GM21447 (cell line): ENCODE results near the gene CNTNAP4.

Experiments used
- ATAC-seq: cut with Tn5 transposase; IDR thresholded peaks from one replicate; pipeline ENCODE4 v1.9.1; 2021; ENCODE audit not compliant: unreplicated experiment

CNTNAP4 gene

DNA sequence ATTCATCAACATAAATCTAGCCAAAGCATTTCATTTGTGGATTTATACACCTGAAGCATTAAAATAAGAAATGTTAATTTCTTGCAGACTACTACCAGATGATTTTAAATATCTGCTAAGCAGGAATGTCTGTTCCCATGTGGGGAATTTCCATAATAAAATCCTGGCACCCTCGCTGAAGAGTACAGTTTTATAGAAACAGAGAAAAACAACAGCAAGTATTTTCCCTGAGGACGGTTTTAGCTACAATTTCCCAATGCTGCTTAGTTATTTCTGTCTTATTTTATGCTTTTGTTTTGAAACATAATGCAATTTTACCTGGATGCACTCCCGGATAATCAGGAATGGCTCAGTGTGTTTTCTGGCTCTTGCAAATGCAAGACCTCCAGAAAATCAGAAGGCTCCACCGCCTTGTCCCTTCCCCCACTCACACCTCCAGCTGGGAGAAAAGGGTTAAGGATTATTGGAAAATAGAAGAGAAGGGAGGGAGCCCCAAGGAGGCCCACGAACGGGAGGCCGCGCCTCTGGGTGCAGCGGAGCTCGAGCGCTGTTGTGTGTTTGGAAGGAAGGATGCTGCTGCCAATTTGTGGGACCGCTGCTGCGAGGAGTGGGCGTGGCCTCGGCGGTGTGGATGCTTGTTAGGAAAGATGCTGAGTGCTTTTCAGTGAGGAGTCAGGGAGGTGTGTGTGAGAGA, at the start of gene CNTNAP4:
Gene CNTNAP4 (plus strand): TSS at position 657 of the 694 bp plus-strand sequence. CDS start 262 bp downstream, outside the sequence.
- no peak for ATAC-seq

GRCh38 chr16:76228546-76229146, 48.6 kb upstream of the CNTNAP4 start:
- no peak for ATAC-seq

GRCh38 chr16:76232704-76233103, 44.5 kb upstream of the CNTNAP4 start:
- ATAC-seq = no peak

DNA sequence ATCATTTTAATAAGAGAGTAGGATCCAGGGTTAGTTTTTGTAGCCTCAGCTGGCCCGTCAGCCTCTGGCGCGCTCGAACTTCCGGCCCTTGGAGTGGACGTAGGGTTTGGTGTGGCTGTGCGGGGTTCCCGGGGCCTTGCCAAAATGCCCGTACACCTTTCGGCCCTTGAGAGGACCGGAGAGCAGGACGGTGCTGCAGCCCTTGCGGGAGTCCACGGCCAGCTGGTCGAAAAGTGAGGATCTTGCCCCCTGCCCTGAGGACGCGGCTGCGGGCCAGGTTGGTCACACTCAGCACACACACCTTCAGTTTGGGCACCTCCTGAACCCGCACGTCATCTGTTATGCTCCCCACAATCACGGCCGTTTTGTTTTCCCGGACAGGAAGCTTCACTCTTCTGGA, 42.2 kb upstream of the CNTNAP4 start:
- ATAC-seq = no peak

- no peak for ATAC-seq
Observed at GRCh38 chr16:76235426-76235825, 41.8 kb upstream of the CNTNAP4 start.

DNA sequence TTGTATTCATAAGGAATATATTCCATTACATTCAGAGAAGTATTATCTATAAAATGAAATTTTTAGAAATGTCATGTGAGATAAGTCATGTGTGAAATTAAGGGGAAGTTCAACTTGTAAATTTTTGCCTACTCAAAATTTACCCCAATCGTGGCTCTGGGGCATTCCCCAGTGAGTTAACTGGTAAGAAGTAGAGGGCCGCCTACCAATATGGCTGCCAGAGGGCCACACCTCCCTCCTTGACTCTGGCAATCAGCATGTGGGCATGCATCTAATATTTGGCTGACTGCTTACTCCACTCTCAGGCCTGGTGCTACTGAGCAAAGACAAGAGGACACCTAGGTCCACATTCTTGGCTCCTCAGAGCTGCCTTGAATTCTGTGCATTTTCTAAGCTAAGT, 39.7 kb upstream of the CNTNAP4 start:
- no peak for ATAC-seq

DNA sequence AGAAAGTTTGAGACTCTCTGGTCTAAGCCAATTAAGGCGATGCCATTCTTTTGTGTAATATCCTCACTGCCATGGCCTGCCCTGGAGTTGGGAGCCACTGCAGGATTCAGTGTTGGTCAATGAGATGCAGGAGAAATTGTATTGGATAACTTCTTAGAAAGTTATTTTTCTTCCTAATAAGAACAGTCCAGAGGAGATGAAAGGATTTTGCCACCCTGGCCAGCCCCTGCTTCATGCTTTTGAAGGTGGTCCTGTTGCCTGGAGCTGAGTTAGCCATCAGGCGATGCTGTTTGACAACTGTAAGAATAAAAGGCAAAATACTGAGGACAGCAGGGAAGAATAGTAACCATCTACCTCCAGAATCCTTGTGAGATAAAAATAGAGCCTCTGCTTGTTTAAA, 35.4 kb upstream of the CNTNAP4 start:
- ATAC-seq = no peak

- ATAC-seq = no peak
Observed at GRCh38 chr16:76243620-76244019, 33.6 kb upstream of the CNTNAP4 start.

DNA sequence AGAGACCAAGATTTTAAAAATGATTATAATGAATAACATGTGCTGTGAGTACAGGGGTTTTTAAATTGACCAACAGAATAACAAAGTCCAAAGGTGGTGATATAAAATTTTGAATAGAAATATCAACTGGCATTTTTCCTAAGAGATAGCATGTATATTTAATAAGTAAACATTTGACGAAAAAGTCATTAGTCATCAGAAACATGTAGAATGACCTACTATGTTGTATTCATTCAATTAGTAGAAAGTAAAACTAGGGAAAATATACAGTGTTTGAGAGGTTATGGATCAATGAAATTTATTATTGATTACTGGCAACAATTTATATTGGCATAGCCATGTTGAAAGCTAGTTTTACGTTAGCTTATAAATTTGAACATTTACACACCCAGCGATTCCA, 30.6 kb upstream of the CNTNAP4 start:
- ATAC-seq = no peak

GRCh38 chr16:76265434-76266045, 11.7 kb upstream of the CNTNAP4 start:
- no peak for ATAC-seq

DNA sequence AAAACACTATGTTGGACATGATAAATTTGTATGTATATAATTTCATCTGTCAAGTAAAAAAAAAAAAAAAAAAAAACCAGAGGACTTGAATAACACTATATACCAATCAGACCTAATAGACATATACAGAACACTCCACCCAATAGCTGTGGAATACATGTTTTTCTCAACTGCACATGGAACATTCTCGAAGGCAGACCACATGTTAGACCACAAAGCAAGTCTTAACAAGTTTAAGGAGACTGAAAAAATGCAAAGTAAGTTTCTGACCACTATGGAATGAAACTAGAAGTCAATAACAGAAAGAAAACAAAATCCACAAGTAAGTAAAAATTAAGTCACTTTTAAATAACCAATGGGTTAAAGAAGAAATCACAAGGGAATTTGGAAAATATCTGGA, 8.4 kb upstream of the CNTNAP4 start:
- no peak for ATAC-seq

DNA sequence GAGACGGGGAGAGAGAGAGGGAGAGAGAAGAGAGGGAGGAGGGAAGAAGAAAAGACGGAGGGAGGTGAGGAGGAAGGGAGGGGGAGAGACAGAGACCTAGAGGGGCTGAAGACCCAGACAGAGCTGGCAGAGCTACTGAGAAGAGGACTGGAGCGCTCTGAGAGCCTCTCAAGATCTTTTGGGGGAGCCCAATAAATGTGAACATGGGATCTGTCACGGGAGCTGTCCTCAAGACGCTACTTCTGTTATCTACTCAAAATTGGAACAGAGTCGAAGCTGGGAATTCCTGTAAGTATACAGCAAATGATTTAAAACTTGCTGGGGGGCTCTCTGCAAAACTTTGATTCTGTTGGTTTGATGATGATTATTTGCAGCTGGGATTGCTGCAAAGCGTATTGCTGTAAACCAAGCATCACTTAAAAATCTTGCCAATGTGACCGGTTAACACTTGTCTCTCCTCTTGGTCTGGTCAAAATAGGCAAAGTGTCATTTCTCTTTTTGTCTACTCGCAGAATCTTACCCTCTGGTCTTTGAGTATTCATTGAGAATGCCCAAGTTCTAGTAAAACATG, 344 bp downstream of the CNTNAP4 start:
- no peak for ATAC-seq

DNA sequence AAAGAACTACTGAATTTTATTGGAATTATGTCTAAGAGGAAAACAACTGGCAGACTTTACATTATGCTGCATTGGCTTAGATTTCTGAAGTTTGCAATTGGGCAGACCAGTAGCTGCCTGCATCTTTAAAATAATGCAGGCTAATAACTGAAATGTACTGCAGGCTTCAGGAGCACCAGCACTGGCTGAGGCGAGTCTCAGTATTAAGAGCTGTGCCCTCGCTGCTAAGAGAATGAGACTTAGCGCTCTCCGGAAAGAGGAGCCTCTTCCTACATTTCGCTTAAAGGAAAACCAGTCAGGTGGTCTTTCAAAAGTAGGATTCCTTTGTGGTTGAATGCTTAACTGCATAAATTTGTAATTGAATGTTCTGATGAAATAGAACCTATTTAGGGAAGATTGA, 885 bp downstream of the CNTNAP4 start:
- ATAC-seq = no peak

DNA sequence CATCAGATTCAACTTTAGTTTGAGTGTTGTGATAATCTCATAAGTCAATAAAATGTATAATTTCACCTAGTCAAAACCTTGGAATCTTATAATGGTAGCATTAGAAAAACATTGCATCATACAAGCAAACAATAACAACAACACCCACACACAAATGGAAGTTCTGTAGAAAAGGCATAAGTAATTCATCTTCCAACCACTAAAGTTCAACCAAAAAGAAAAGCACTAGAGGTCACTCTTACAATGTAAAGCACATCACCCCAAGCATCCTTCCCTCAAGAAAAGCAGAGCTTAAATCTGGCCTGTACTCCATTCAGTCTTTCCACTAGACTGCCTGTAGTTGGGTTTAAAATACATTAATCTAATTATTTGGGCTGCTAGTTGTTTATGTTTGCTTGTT, 1.8 kb downstream of the CNTNAP4 start:
- ATAC-seq = no peak

GRCh38 chr16:76280421-76281215, 3.4 kb downstream of the CNTNAP4 start:
- ATAC-seq = no peak

DNA sequence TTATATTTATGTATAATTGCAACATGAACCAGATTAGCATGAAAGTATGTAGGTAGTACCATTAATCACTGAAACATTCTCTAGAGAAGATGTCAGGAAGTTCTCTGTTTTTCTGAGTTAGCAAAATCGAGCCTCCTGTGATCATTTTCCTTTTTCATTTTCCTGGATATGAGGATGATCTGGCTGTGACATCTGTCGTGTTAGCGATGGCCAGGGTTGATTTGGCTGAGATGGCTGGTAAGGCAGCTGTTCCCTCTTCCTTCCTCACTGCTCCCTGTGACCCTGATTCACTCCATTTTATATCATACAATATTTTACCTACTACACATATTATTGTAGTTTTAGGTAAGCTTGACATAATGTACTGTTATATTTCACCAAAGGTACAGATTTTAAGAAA, 10.3 kb downstream of the CNTNAP4 start:
- no peak for ATAC-seq

DNA sequence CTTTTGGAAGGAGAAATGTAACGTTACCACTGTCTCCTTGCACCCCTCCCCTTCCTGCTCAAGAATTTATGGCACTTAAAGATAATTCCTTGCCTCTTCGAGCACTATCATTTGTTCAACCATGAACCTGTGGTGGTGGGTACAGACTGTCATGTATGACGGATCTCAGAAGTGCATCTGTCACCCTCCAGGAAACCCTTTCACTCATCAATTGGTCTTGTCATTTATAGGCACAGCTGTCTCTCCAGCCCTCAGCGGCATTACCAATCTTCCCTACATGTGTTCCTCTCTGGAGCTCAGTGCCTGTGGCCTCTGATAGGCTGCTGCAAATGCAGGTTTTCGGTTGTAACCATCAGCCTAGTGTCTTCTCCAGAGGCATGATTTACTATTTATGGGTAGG, 15.0 kb downstream of the CNTNAP4 start:
- no peak for ATAC-seq

GRCh38 chr16:76293980-76294379, 16.8 kb downstream of the CNTNAP4 start:
- no peak for ATAC-seq

DNA sequence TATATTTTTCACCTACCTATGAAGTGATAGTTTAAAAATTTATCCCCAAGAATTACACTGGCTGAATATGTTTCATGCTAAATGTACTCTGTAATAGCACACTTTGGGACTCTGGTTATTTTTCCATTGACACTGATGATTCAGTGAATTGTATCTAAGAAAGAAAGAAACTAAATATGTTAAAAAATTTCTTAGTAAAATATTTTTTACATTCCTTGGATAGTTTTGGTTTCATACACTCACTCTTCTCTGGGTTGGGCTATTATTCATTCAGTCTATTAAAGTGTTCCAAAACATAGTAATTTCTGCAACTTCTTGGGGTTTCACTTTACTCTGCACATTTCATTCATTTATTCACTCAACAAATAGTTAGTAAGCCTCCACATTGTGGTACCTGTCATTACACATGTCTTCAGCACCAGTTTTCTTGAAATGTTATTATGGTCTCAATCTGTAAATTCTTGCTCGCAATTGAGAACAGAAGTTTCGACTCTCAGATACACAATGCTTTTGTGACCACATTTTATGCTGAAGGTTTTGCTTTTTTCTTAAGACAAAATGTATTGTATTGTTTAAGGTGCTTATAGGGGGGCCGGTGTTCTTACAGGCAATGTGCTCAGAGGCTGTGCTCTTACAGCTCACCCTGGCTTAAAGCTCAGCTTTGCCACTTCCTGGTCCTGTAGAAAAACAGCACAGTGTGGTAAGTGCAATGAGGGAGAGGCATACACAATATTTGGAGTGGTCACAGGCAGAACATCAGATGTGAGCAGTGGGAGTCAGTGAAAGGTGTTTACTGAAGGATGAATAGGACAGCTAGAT, 17.4 kb downstream of the CNTNAP4 start:
- no peak for ATAC-seq

DNA sequence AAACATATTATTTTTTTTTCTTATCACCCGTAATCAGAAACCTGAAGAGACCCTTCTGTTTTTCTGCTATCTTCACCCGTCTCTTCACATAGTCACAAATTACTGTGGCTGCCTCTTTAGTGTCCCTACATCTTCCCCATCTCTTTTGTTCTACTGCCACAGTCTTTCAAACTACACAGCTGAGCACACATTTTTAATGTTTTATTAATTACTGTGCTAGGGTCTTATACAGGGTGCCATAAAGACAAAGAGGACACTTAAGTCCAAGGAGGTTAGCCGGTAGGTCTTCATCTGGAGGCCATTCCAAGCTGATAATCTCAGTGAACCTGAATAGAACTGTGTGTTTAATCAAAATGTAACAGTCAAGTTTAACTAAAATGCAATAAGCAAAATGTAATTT, 20.7 kb downstream of the CNTNAP4 start:
- no peak for ATAC-seq
